Limb (tissue), 2 donors: ENCODE data around the gene NUP93.
"Not testable (repeated sequence)": the region's sequence is repeated elsewhere in the genome, so short reads cannot be mapped to it uniquely, and the experiment has no call there.

Experiments
- DNase-seq, 2 donors: peaks; one replicate each; pipeline ENCODE4 v3.0.0-alpha.2; 2016; ENCODE audit errors: extremely low spot score in 2 of 2

The NUP93 gene

GRCh38 chr16:56709443-56710040 lies 20.4 kb upstream of the NUP93 start:
- DNase-seq: no peak

- DNase-seq: no peak
These were observed 19.7 kb upstream of the NUP93 start for GRCh38 chr16:56710181-56710737.

GRCh38 chr16:56711862-56712261 lies 18.1 kb upstream of the NUP93 start:
- DNase-seq: no peak

- DNase-seq: no peak
These were observed 16.1 kb upstream of the NUP93 start for GRCh38 chr16:56713794-56714193.

GRCh38 chr16:56715126-56715525 lies 14.8 kb upstream of the NUP93 start:
- DNase-seq: no peak

- peak in 1 of 2 donors; percentile 32 for DNase-seq
These were observed 13.2 kb upstream of the NUP93 start for GRCh38 chr16:56716761-56717160.

GRCh38 chr16:56717532-56717931 lies 12.4 kb upstream of the NUP93 start:
- not testable (repeated sequence) for DNase-seq

- no peak for DNase-seq
These were observed 7.6 kb upstream of the NUP93 start for GRCh38 chr16:56722200-56722842.

GRCh38 chr16:56724191-56724590 lies 5.7 kb upstream of the NUP93 start:
- DNase-seq: no peak

GRCh38 chr16:56726283-56726682 lies 3.6 kb upstream of the NUP93 start:
- no peak for DNase-seq

GRCh38 chr16:56726926-56727325 lies 3.0 kb upstream of the NUP93 start:
- no peak for DNase-seq

- DNase-seq: no peak
These were observed 1.9 kb upstream of the NUP93 start for GRCh38 chr16:56728027-56728426.

GRCh38 chr16:56728980-56729734 lies 772 bp upstream of the NUP93 start:
- no peak for DNase-seq

- DNase-seq: no peak
These were observed 2.4 kb downstream of the NUP93 start for GRCh38 chr16:56732366-56732765.

GRCh38 chr16:56732832-56733231 lies 2.9 kb downstream of the NUP93 start:
- DNase-seq: no peak

- no peak for DNase-seq
These were observed 4.5 kb downstream of the NUP93 start for GRCh38 chr16:56734429-56734828.

GRCh38 chr16:56736476-56736875 lies 6.5 kb downstream of the NUP93 start:
- no peak for DNase-seq

GRCh38 chr16:56737539-56737938 lies 7.6 kb downstream of the NUP93 start:
- DNase-seq: no peak

GRCh38 chr16:56738221-56738620 lies 8.3 kb downstream of the NUP93 start:
- DNase-seq: no peak

- DNase-seq: not testable (repeated sequence)
These were observed 9.4 kb downstream of the NUP93 start for GRCh38 chr16:56739378-56739777.

GRCh38 chr16:56741399-56741798 lies 11.5 kb downstream of the NUP93 start:
- DNase-seq: no peak
